Measurements from ENCODE around the gene ZFR.

- TF ChIP-seq, protein P1, sequence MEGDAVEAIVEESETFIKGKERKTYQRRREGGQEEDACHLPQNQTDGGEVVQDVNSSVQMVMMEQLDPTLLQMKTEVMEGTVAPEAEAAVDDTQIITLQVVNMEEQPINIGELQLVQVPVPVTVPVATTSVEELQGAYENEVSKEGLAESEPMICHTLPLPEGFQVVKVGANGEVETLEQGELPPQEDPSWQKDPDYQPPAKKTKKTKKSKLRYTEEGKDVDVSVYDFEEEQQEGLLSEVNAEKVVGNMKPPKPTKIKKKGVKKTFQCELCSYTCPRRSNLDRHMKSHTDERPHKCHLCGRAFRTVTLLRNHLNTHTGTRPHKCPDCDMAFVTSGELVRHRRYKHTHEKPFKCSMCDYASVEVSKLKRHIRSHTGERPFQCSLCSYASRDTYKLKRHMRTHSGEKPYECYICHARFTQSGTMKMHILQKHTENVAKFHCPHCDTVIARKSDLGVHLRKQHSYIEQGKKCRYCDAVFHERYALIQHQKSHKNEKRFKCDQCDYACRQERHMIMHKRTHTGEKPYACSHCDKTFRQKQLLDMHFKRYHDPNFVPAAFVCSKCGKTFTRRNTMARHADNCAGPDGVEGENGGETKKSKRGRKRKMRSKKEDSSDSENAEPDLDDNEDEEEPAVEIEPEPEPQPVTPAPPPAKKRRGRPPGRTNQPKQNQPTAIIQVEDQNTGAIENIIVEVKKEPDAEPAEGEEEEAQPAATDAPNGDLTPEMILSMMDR (IDR thresholded peaks at IDR 0.05; ENCODE audit: low read depth, low read length) = no peak
- no peak for TF ChIP-seq EZH2phosphoT487 (IDR thresholded peaks at IDR 0.05; ENCODE audit: low read depth)
Observed at GRCh38 chr5:32462618-32463017, 18.1 kb upstream of the ZFR start.

All from OCI-LY3 (cell line).